HG03135 (cell line): Measurements from ENCODE around the gene OR52E2.

Experiments used
- ATAC-seq: cut with Tn5 transposase; IDR thresholded peaks from one replicate; pipeline ENCODE4 v1.9.1; 2021; ENCODE audit warnings: mild to moderate bottlenecking, moderate library complexity; ENCODE audit not compliant: unreplicated experiment

Gene OR52E2

DNA sequence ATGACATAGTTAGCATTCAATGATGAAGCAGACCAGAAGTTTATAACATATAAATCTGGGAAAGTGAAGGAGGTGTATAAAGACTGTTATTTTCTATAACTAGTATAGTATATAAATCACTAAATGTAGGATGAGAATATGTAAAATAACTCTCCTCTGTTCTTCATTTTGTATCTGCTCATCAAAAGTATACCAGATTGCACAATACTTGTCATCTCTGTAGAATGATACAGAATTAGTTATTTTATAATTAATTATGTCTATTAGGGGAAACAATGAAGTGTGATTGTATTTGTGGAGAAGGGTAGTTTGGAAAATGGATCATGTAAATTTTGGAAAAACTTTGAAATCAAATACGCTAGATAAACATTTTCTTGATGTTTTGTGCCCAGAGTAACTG, 46.4 kb downstream of the OR52E2 start:
- no peak for ATAC-seq

- ATAC-seq = no peak
Observed at GRCh38 chr11:5011254-5011653, 48.2 kb downstream of the OR52E2 start.
